Islet of Langerhans (tissue), 1 donor: Measurements from ENCODE around the gene SLC25A36.
"Not testable (repeated sequence)": the region's sequence is repeated elsewhere in the genome, so short reads cannot be mapped to it uniquely, and the experiment has no call there.

Source experiments
- FAIRE-seq: peaks from one replicate; lab custom pipeline; 2011; peaks lifted over from hg19 to GRCh38; lab: Jason Lieb, UNC

Gene SLC25A36

DNA sequence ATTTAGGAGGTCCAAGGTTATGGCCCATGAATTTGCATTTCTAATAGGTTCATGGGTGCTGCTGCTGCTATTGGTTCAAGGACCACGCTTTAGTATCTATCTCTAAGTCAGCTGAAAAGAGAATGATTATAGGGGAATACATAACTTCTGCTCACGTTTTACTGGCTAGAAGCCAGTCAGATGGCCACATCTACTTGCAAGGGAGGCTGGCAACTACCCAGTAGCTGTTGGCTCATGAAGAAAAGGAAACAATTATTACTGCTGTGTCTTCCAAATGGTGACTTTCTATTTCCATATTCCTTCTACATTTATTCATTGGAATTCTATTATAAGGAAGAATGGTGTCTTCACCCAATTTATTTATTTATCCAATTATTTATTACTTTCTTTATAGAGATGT is 54.2 kb downstream of the SLC25A36 start:
- no peak for FAIRE-seq

DNA sequence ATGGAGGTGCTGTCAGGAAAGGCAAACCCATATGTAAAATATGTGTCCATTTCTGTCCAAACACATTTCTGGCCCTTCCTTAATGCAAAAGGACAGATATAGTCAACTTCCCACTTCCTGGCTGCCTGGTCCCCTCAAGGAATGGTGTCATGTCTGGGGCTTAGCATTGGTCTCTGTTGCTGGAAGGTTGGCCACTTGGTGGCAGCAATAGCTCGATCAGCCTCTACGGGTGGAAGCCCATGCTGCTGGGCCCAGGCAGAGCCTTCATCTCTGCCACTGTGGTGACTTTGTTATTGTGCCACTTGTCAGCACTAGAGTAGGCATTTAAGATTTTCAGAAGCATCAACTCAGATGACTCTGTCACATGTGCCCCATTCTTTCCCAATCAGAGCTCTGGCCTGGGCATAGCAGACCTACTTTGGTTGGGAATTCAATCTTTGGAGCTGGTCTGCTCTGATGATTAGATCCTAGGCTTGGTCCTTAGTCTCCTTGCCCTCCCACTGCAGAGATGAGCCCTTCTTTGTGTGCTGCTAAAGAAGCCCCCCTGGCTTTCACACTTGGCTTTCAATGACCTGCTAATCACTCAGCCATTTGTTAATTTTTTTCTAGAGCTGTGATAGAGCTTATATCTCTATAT is 58.5 kb downstream of the SLC25A36 start:
- peak; percentile 51 for FAIRE-seq

DNA sequence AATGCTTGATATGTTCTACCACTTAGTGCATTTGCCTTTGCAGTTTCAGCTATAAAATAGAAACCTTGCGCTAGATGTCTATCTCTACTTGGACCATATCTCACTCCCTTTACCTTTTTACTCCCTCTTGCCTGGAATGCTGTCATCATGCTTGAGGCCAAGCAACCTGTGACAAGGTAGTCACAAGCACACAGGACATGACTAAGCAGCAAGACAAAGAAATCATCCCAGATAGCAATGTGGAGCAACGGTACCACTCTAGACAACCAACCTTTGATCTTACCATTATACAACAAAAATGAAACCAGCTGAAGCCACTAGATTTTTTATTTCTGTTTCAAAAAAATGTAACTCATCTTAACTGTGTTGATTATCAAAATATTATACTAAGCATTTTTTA is 59.0 kb downstream of the SLC25A36 start:
- FAIRE-seq, result no peak

DNA sequence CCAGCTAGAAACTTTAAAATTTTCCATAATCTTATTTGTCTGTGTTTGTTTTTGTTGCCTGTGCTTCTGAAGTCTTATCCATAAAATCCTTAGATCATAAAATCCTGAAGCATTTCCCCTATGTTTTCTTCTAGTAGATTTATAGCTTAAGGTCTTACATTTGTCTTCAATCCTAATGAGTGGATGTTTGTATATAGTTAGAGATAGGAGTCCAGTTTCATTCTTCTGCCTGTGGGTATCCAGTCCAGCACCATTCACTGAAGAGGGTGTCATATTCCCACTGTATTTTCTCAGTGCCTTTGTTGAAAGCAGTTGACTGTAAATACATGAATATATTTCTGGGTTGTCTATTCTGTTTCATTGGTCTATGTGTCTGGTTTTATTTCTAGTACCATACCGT is 64.7 kb downstream of the SLC25A36 start:
- FAIRE-seq, result no peak

GRCh38 chr3:141009496-141009895 is 67.9 kb downstream of the SLC25A36 start:
- FAIRE-seq, result no peak

DNA sequence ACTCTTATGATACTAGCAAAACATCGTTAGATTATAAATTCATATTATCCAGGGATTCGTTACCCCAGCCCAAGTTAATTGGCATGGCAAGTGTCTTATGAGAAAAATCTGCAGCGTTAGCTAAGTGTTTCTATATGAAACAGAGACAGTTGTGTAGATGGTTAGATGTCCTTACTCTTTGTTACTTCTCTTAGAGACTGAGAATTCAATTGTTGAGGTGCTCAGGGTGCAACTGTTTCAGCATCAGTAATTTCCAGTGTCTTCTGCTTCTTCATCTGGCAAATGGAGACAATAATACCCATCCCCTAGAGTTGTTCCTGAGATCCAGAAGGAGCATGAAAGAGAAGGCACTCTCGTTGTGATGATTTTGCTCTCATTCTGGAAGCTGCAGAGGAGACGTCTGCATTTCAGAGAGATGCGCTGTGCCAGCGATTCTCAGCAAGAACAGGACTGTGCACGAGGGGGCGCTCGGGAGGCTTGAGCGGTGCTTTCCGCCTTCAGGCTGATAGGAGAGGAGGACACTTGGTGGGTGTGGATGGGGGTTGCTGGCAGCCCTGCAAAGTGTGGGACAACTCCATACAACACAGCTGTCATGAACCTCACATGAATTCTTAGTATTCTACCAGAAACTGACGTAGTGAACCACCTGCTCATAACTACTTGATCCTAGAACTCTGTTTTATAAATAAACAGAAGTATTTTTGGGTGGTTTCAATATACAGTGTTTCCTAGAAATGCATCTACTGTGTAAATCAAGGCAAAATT is 69.8 kb downstream of the SLC25A36 start:
- no peak for FAIRE-seq

- no peak for FAIRE-seq
Observed at GRCh38 chr3:141011997-141012262, 70.3 kb downstream of the SLC25A36 start.

DNA sequence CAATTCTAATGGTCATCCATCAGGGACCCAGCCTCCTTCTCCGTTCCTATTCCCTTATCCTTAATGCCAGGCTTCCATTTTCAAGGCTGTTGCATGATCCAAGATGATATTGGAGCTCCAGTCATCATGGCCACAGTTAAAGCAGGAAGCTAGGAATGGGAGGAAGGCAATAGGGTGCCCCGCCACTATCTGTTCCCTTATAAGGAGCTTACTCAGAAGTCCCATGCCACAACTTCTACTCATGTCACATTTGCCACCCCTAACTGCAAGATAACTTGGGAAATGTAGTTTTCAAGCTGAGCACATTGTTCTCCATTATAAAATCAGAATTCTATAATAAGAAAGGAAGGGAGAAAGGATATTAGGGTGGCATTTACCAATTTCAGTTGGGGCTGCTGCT is 70.9 kb downstream of the SLC25A36 start:
- FAIRE-seq, result no peak

DNA sequence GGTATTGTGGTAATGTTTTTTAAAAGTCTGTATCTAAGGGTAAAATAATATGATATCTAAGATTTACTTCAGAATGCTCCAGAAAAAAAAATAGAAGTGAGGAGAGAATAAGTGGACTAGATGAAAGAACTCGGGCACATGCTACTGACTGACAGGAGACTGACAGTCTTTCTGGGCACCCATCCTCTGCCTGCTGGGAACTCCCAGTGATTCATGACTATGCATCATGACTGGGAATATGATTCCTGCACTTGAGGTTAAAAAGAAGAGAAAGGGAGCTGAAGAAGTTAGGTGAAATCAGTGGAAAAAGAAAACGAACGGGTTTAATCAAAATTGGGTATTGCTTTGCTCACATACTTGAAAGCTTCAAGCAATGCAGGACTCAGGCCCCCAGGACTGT is 73.8 kb downstream of the SLC25A36 start:
- no peak for FAIRE-seq

- FAIRE-seq, result not testable (repeated sequence)
Observed at GRCh38 chr3:141017366-141018322, 76.0 kb downstream of the SLC25A36 start.

DNA sequence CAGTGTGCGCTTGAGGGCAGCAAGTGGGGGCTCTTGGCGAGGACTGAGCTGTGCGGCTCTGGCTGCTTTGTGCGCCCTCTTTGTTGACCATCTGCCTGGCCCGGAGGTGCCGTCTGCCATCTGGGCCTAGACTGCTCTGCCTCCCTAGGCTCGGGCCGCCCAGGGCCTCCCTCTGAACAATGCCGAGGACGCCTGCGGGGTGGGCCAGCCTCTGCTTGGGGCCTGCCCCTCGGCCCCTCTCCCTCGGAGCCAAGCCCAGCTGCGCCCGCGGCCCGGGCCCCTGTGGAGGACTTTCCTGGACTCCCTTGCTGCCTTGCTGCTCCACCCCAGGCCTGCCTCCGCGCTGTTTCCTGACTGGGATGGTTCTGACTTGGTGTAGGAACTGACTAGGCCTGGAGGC is 77.6 kb downstream of the SLC25A36 start:
- FAIRE-seq, result no peak

DNA sequence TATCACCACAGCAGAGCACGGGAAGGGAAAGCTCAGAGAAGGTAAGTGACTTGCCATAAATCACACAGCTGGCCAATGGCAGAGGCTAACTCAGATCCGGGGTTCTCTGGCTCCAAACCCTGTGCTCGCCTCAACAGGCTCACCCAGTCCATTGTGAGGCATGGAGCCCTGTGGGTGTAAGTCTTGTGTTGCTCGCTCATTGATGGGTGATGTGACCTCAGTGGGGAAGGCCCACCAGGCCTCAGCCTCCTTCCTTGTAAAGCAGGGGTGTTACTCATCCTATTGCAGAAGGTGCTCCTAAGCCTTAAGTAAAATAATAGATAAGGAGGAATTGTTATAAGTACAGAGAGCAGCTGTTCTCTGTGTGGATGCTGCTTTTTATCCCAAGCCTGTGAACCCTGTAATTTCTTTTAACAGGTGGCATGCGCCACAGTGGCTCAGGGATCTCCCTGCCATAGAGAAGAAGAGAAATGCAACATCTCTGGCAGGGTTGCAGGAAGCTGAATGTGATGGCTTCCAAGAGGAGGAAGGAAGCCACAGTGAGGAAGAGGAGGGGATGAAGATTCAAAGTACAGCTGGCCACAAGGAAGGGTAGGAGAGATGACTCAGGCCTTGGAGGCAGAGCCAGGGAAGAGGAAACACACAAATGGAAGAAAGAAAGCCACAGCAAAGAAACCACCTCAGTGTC is 78.7 kb downstream of the SLC25A36 start:
- FAIRE-seq, result no peak

DNA sequence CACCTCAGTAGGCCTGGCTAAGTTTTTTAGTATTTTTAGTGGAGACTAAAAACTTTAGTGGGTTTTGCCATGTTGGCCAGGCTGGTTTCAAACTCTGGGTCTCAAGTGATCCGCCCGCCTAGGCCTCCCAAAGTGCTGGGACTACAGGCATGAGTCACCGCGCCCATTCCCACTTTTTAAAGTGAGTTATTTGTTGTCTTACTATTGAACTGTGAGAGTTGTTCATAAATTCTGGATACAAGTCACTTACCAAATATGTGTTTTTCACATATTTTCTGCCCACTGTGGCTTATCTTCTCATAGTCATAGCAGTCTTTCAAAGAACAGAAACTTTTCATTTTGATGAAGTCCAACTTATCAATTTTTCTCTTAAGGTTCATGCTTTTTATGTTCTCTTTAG is 79.6 kb downstream of the SLC25A36 start:
- no peak for FAIRE-seq
